ENCODE measurements around the gene STK32C. TPM values are rescaled to one million over a fixed set of nuclear protein-coding genes. Genes with fewer than 3 reads are reported as not detected.

STK32C gene
- total RNA-seq, 1 donor from 2014 or later, result 15.2 TPM

GRCh38 chr10:132237871-132238270, 69.9 kb downstream of the STK32C start:
- DNase-seq, result no peak
- Mint-ChIP-seq H3K36me3 (ENCODE audit: low read depth) (no peaks in the 10 kb centered on the region), H3K4me1 (peaks cover 5% of the 10 kb centered on the region), H3K27me3 (no peaks in the 10 kb centered on the region), H3K9me3 (no peaks in the 10 kb centered on the region), H3K4me3 (no peak overlapping the region), H3K27ac (no peak overlapping the region)
- intact Hi-C loops (cut with micrococcal nuclease), result no loop called here

DNA sequence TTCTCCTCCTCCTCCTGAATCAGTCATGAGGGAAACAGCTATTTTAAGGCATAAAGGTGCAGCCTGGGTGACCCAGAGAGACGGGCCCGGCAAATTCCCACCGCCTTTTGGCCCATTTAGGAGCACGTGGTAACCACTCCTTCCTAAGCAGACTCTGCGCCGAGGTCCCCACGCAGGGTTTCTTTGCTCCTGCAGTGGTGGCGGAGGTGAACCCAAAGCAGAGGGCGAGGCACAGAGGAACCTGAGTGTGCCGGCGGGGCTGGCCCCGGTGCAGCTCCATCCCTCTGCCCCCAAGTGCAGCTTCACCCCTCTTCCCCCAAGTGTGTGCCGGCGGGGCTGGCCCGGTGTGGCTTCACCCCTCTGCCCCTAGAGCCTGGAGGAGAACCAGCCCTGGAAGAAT, 70.4 kb downstream of the STK32C start:
- Mint-ChIP-seq H3K4me3 (no peak overlapping the region), H3K36me3 (ENCODE audit: low read depth) (no peaks in the 10 kb centered on the region), H3K9me3 (no peaks in the 10 kb centered on the region), H3K27ac (no peak overlapping the region), H3K27me3 (no peaks in the 10 kb centered on the region), H3K4me1 (peaks cover 9% of the 10 kb centered on the region)
- DNase-seq, result no peak
- intact Hi-C loops (cut with micrococcal nuclease), result no loop called here

DNA sequence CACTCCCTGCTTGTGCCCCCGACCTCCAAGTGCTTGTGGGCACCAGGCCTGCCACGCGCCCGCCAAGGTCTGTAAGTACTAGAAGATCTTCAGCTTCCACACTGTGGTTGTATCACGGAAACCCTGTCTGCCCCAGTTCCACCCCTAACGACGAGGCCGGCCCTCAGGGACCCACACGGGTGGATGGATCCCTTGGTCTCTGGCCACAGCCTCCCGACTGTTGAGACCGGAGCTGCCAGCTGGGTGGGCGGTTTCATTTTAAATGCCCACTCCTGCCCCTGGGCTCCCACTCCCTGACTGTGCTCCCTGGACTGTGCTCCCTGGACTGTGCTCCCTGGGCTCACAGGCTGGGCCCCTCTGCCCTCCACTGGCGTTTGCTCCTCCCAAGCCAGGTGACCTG, 70.9 kb downstream of the STK32C start:
- Mint-ChIP-seq H3K4me3 (no peak overlapping the region), H3K9me3 (no peaks in the 10 kb centered on the region), H3K27ac (no peak overlapping the region), H3K4me1 (peaks cover 14% of the 10 kb centered on the region), H3K36me3 (ENCODE audit: low read depth) (no peaks in the 10 kb centered on the region), H3K27me3 (no peaks in the 10 kb centered on the region)
- DNase-seq, result no peak
- intact Hi-C loops (cut with micrococcal nuclease), result no loop called here

DNA sequence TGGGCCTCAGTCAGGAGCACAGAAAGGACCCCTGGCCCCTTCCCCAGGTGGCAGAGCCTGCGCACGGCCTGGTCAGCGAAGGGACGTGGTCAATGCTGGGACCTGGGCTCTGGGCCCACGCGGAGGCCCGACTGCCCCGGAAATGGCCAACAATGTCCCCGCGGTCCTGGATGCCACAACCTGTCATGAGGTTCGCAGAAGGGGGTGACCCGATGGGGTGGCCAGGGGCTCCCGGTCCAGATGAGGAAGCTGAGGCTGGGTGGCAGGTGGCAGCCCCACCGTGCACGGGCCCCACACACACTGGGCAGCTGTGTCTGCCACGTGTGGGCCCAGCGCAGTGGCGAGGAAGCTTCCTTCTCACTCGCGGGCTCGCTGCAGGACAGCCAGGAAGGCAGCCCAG, 71.6 kb downstream of the STK32C start:
- no peaks in the 10 kb centered on the region for H3K36me3 Mint-ChIP-seq (ENCODE audit: low read depth)
- H3K27ac Mint-ChIP-seq, result no peak overlapping the region
- H3K27me3 Mint-ChIP-seq, result no peaks in the 10 kb centered on the region
- no peak for DNase-seq
- H3K4me1 Mint-ChIP-seq, result peaks cover 18% of the 10 kb centered on the region
- no peak overlapping the region for H3K4me3 Mint-ChIP-seq
- H3K9me3 Mint-ChIP-seq, result no peaks in the 10 kb centered on the region
- intact Hi-C loops (cut with micrococcal nuclease), result no loop called here

- DNase-seq, result no peak
- Mint-ChIP-seq H3K4me3 (no peak overlapping the region), H3K36me3 (ENCODE audit: low read depth) (no peaks in the 10 kb centered on the region), H3K27me3 (no peaks in the 10 kb centered on the region), H3K27ac (no peak overlapping the region), H3K4me1 (peaks cover 22% of the 10 kb centered on the region), H3K9me3 (no peaks in the 10 kb centered on the region)
- intact Hi-C loops (cut with micrococcal nuclease), result loop anchor here (5.0 kb wide), 2 partner anchors 72 to 97 kb away; partner anchors contain the start of genes LRRC27 and STK32C
Measured at GRCh38 chr10:132234860-132235259, 72.9 kb downstream of the STK32C start.

- DNase-seq, result no peak
- H3K4me3 Mint-ChIP-seq, result no peak overlapping the region
- intact Hi-C loops (cut with micrococcal nuclease), result loop anchor here (5.0 kb wide), 2 partner anchors 74 to 99 kb away; partner anchors contain the start of genes LRRC27 and STK32C
- no peaks in the 10 kb centered on the region for H3K9me3 Mint-ChIP-seq
- no peak overlapping the region for H3K27ac Mint-ChIP-seq
- no peaks in the 10 kb centered on the region for H3K36me3 Mint-ChIP-seq (ENCODE audit: low read depth)
- H3K4me1 Mint-ChIP-seq, result peaks cover 29% of the 10 kb centered on the region
- no peaks in the 10 kb centered on the region for H3K27me3 Mint-ChIP-seq
Measured at GRCh38 chr10:132233501-132234085, 74.2 kb downstream of the STK32C start.

GRCh38 chr10:132232981-132233380, 74.8 kb downstream of the STK32C start:
- Mint-ChIP-seq H3K4me1 (peaks cover 29% of the 10 kb centered on the region), H3K9me3 (no peaks in the 10 kb centered on the region), H3K27me3 (no peaks in the 10 kb centered on the region), H3K27ac (peak overlapping the region; percentile 82), H3K36me3 (ENCODE audit: low read depth) (no peaks in the 10 kb centered on the region), H3K4me3 (peak overlapping the region; percentile 26)
- intact Hi-C loops (cut with micrococcal nuclease), result loop anchor here (5.0 kb wide), 2 partner anchors 74 to 99 kb away; partner anchors contain the start of genes LRRC27 and STK32C
- no peak for DNase-seq

DNA sequence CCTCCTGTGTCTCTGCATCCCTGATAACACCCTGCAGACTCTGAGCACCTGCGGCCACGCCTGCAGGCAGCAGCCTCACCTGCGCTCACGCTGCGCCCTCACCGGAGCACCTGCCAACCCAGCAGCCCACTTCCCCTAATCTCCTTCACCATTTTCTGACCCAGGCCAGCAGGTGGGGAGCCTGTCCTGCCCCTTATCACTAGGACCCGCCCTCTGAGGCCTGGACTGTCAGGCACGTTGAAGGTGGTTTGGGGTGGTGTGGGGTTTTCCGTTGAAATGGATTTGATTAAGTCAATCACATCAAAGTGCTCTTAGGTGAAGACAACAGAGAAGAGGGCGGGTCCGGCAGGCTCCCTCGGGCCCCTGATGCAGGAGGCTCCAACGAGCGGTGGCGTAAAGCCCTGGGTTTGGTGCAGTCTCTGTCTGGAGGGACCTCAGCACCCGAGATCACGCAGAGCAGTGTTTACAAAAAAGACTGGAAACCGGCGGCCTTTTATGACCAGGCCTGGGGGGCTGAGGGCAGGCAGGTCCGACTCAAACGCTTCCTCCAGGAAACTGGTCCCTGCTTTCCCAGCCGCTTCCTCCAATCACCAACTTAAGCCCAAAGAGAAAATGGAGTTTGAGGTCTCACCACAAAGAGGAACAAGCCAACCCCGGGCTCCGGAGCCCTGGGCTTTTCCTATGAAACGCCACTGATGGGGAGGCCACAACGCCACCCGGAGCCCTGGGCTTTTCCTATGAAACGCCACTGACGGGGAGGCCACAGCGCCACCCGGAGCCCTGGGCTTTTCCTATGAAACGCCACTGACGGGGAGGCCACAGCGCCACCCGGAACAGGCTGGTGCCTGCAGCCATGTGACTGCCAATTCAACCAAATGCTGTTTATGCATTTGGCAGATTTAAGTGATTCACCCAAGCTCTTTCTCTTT, 75.5 kb downstream of the STK32C start:
- H3K27ac Mint-ChIP-seq, result peak overlapping the region; percentile 82
- peak overlapping the region; percentile 55 for H3K4me3 Mint-ChIP-seq

GRCh38 chr10:132231656-132232022, 76.1 kb downstream of the STK32C start:
- H3K27me3 Mint-ChIP-seq, result no peaks in the 10 kb centered on the region
- intact Hi-C loops (cut with micrococcal nuclease), result loop anchor here (5.0 kb wide), 2 partner anchors 76 to 101 kb away; partner anchors contain the start of genes LRRC27 and STK32C
- DNase-seq, result no peak
- H3K27ac Mint-ChIP-seq, result peak overlapping the region; percentile 82
- no peaks in the 10 kb centered on the region for H3K36me3 Mint-ChIP-seq (ENCODE audit: low read depth)
- H3K4me3 Mint-ChIP-seq, result peak overlapping the region; percentile 8
- H3K9me3 Mint-ChIP-seq, result no peaks in the 10 kb centered on the region
- peaks cover 34% of the 10 kb centered on the region for H3K4me1 Mint-ChIP-seq

More for the DNA sequence above, 75.5 kb downstream of the STK32C start:
- Mint-ChIP-seq H3K27me3 (no peaks in the 10 kb centered on the region), H3K36me3 (ENCODE audit: low read depth) (no peaks in the 10 kb centered on the region), H3K4me1 (peaks cover 32% of the 10 kb centered on the region), H3K9me3 (no peaks in the 10 kb centered on the region)
- intact Hi-C loops (cut with micrococcal nuclease), result loop anchor here (5.0 kb wide), 2 partner anchors 75 to 100 kb away; partner anchors contain the start of genes LRRC27 and STK32C
- peak; percentile 78 for DNase-seq

DNA sequence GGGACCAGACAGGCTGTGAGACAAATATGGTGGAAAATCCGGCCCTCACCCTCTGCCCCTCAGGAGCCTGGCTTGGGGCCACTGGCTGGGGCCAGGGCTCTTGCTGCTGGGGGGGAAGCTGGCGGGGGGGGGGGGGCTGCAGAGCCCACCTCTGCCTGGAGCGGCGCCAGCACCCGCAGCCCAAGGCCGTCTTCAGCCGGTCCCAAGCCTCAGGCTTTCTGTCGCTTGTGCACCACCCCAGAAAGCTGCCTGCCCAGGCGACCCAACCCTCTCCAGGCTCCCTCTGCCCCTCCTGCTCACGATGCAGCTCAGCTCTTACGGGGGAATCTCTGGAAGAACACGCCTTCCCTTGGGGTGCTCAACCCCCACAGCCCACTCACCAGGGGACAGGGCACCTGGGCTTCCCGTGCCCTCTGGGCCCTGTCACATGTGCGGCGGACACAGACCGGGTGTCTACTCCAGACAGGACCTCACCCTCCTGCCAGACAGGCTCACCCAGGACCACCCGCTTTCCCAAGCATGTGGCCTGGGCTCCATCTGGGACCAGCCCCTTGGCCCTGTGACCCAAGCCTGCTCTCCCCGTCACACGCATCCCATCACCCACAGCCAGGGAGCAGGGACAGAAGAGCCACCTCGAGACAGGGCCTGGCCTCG, 77.1 kb downstream of the STK32C start:
- H3K4me3 Mint-ChIP-seq, result peak overlapping the region; percentile 82
- intact Hi-C loops (cut with micrococcal nuclease), result loop anchor here (5.0 kb wide), 2 partner anchors 77 to 102 kb away; partner anchors contain the start of genes LRRC27 and STK32C
- no peaks in the 10 kb centered on the region for H3K9me3 Mint-ChIP-seq
- peak overlapping the region; percentile 94 for H3K27ac Mint-ChIP-seq
- H3K4me1 Mint-ChIP-seq, result peaks cover 34% of the 10 kb centered on the region
- no peak for DNase-seq
- no peaks in the 10 kb centered on the region for H3K36me3 Mint-ChIP-seq (ENCODE audit: low read depth)
- no peaks in the 10 kb centered on the region for H3K27me3 Mint-ChIP-seq

DNA sequence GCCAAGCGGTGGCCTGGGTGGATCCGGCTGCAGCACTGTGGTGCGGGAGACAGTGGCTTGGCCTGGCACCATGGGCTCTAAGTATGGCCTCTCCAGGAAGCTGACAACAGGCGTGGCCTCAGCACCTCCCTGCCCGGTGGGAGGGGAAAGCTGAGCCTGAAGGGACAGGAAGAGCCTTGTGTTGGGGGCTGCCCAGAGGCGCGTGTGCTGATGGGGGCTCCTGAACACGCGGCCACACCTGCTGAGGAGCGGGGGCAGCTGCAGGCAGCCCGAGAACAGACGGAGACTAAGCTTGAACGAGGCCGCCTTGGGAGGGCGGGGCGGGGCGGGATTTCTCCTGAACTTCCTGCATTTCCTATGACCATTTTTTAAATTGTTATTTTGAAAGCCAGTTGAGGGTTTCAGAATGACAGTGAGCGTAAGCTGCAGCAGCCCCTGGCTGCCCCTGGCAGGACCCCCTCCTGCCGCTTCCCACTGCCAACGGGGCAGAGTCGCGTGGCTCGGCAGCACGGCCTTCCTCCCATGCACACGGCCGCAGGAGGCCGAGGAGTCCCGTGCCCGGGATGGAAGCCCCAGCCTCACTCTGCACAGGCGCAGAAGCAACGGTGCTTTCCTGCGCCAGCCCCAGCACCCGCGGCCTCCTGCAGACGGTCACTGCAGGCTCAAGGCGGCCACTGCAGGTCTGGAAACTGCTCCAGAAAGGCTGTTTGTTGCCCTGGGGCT, 77.8 kb downstream of the STK32C start:
- Mint-ChIP-seq H3K27me3 (no peaks in the 10 kb centered on the region), H3K4me1 (peaks cover 34% of the 10 kb centered on the region), H3K27ac (peak overlapping the region; percentile 94), H3K4me3 (peak overlapping the region; percentile 82), H3K36me3 (ENCODE audit: low read depth) (no peaks in the 10 kb centered on the region), H3K9me3 (no peaks in the 10 kb centered on the region)
- intact Hi-C loops (cut with micrococcal nuclease), result loop anchor here (5.0 kb wide), 2 partner anchors 77 to 102 kb away; partner anchors contain the start of genes LRRC27 and STK32C
- peak; percentile 88 for DNase-seq

- Mint-ChIP-seq H3K36me3 (ENCODE audit: low read depth) (no peaks in the 10 kb centered on the region), H3K4me3 (no peak overlapping the region), H3K27me3 (no peaks in the 10 kb centered on the region), H3K27ac (peak overlapping the region; percentile 94), H3K4me1 (peaks cover 34% of the 10 kb centered on the region), H3K9me3 (no peaks in the 10 kb centered on the region)
- intact Hi-C loops (cut with micrococcal nuclease), result no loop called here
- no peak for DNase-seq
Measured at GRCh38 chr10:132229096-132229495, 78.7 kb downstream of the STK32C start.

GRCh38 chr10:132228616-132229015, 79.1 kb downstream of the STK32C start:
- no peak for DNase-seq
- intact Hi-C loops (cut with micrococcal nuclease), result no loop called here
- Mint-ChIP-seq H3K36me3 (ENCODE audit: low read depth) (no peaks in the 10 kb centered on the region), H3K27ac (peak overlapping the region; percentile 58), H3K4me3 (no peak overlapping the region), H3K4me1 (peaks cover 35% of the 10 kb centered on the region), H3K27me3 (no peaks in the 10 kb centered on the region), H3K9me3 (no peaks in the 10 kb centered on the region)

All from activated CD4-positive, alpha-beta T cell treated with anti-CD3 and anti-CD28 coated beads, Interleukin-2, amount 10 ng/mL, durations not matched to agents 24 days and 14 days (primary cell).